HG03354 (cell line): Measurements from ENCODE around the gene SHCBP1.

Source experiments
- ATAC-seq: cut with Tn5 transposase; IDR thresholded peaks from one replicate; pipeline ENCODE4 v1.9.1; 2021; ENCODE audit warnings: mild to moderate bottlenecking; ENCODE audit not compliant: unreplicated experiment, poor library complexity, severe bottlenecking

The SHCBP1 gene

GRCh38 chr16:46620266-46621005, 743 bp downstream of the SHCBP1 start:
- ATAC-seq = peak; percentile 26

GRCh38 chr16:46618516-46618915, 2.7 kb downstream of the SHCBP1 start:
- ATAC-seq = no peak

DNA sequence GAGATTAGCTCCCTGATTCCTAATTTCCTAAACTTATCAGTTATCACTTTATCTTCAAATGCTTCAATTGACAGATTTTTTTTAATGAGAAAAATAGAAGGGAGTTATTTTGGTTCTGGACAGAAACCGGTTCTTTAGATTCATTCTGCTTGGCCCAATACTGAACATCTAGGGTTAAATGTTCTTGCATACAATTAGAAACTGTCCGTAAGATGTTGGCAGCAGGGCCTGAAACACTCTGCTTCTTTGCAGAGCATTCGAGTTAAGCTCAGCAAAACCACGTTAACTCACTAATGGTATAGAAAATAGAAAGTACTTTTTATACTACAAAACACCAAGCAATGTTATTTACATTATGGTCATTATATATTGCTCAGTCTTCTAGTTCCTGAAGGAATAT, 7.2 kb downstream of the SHCBP1 start:
- no peak for ATAC-seq

DNA sequence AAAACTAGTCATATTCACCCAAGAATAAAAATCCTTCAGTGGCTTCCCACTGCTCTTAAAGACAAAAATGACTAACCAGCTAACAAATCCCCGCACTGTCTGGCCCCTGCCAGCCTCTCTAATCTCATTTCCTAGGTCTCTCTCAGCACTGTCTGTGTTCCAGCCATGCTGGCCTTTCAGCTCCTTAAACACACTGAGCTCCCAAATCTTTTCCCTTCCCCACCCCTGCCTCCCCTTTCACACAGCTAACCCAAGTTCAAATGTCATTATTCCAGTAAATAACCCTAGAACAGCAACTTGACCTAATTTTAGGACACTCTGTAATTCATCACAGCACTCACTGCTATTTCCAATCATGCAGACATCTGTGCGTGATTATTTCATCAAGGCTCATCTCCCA, 7.8 kb downstream of the SHCBP1 start:
- ATAC-seq = no peak

DNA sequence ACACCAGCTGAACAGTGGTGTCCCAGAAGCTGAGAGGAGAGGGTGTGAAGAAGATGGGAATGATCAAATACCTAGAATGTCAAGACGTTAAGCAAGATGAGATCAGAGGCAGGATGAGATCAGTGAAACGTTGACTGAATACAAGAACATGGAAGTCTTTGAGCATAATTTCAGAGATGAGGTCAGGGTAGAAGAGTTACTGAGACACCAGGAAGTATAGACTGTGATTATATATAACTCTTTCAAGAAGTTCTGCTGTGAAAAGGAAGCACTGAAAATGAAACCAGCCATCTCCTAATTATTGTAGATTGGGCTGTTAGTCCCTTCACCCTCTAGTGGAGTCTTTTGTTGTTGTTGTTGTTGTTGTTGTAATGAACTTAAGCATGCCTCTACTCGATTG, 9.1 kb downstream of the SHCBP1 start:
- no peak for ATAC-seq

GRCh38 chr16:46607529-46607928, 13.7 kb downstream of the SHCBP1 start:
- no peak for ATAC-seq

- no peak for ATAC-seq
These were observed 14.9 kb downstream of the SHCBP1 start for GRCh38 chr16:46606231-46606630.

DNA sequence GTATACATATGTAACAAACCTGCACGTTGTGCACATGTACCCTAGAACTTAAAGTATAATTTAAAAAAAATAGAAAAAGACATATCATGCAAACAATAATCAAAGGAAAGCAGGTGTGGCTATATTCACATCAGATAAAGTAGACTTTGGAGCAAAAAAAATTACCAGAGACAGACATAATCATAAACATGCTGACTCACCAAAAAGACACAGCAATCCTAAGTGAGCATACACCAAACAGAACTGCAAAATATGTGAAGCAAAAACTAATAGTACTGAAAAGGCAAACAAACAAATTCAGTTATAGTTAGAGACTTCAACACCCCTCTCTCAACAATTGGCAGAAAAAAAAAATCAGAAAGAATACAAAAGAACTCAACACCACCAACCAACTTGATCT, 29.9 kb downstream of the SHCBP1 start:
- ATAC-seq = no peak

GRCh38 chr16:46586011-46586577, 35.1 kb downstream of the SHCBP1 start:
- ATAC-seq = no peak

GRCh38 chr16:46583036-46583435, 38.1 kb downstream of the SHCBP1 start:
- no peak for ATAC-seq

- ATAC-seq = no peak
These were observed 38.9 kb downstream of the SHCBP1 start for GRCh38 chr16:46582313-46582712.

GRCh38 chr16:46577988-46578579, 43.1 kb downstream of the SHCBP1 start:
- ATAC-seq = no peak

GRCh38 chr16:46573834-46574159, 47.4 kb downstream of the SHCBP1 start:
- no peak for ATAC-seq

- ATAC-seq = no peak
These were observed 48.0 kb downstream of the SHCBP1 start for GRCh38 chr16:46573008-46573833.

DNA sequence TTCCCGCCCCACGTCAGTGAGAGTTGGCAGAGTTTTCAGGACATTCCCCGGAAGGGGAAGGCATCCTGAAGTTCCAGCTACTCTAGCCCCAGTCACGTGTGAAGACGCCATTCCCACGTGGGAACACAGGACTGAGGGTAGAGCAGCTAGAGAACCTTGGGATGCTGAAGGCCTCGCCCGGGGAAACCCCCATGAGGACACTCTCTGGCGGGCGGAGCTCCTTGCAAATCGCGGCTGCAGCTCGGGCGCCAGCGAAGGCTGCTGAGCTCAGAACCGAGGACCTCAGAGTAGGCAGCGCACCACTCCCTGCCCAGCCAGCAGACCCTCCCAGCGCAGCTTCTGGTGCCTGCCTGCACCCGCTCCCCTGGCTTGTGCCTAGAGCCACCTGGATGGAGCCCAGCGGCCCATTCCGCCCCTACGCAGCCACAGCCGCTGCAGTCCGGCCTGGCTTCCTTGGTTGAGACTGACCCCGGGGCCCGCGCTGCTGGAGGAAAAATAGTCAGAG, 51.9 kb downstream of the SHCBP1 start:
- no peak for ATAC-seq

DNA sequence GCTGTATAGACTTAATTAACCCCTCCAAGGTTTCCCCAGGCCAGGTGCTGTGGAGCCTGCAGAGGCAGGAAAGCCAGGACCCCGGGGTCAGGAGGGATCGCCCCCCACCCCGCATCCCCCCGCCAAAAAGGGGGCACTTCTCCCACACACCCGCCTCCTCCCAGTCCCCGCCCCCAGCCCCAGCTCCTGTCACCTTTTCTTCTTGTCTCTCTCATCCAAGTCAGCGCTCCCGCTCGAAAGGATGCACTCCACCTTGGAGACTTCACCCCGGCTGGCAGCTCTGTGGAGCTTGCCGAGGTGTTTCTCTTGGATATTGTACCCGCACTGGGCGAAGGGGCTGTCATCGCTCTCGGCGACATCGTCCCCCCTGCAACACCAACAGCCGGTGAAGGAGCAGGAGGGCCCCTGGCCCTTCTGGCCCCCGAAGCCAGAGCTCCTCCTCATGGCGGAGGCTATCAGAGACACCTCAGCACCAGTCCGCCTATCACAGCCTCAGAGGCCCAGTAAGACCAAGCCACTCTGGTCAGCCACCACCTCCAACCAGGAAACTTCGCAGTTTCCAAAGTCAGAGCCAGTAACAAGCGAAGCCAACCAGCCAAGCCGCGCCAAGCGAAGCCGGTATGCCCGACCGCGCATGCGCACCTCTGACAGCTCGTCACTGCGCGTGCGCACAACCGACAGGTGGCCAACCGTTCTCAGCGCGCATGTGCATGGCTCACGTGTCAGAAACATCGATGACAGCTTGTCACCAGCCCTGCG, 52.5 kb downstream of the SHCBP1 start:
- ATAC-seq = no peak

- ATAC-seq = no peak
These were observed 58.2 kb downstream of the SHCBP1 start for GRCh38 chr16:46562979-46563378.

- ATAC-seq = no peak
These were observed 63.2 kb downstream of the SHCBP1 start for GRCh38 chr16:46558018-46558417.

DNA sequence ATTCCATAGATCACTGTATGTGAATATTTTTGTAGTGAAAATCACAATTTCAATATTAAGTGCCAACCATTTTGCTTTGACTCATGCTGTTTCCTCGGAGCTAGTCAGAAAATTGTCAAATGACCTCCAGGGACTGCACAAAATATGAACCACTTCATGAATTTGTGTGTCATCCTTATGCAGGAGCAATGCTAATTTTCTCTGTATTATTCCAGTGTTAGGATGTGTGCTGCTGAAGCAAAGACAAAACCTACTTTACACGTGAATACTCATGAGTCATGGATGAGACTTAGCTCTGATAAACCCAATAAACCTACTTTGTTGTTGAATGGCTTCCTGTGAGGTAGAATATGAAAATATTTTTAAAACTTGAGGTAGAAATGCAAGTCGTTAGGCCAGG, 65.2 kb downstream of the SHCBP1 start:
- ATAC-seq = no peak

GRCh38 chr16:46554435-46554834, 66.7 kb downstream of the SHCBP1 start:
- peak; percentile 65 for ATAC-seq
